ENCODE results near the gene PTPRJ.

GRCh38 chr11:48123934-48124755, 143.8 kb downstream of the PTPRJ start:
- TF ChIP-seq POLR2A (IDR thresholded peaks at IDR 0.05) (no peak), CTCF (IDR thresholded peaks at IDR 0.05) (no peak)
